OCI-LY7 (cell line): ENCODE measurements around the gene ALKBH3. TPM values are rescaled to one million over a fixed set of nuclear protein-coding genes. Genes with fewer than 3 reads are reported as not detected.

Experiments used
- BruUV-seq: library from RNA; stranded (reverse); fragments of 400-500 nt; replicated peaks from 2 replicates; lab custom pipeline; 2021; lab: Mats Ljungman, UMichigan
- CTCF ChIA-PET: fragments of 300-600 bp; sonication (Branson Sonifier 250); formaldehyde crosslinking; loops from one replicate; lab custom pipeline; 2022; ENCODE audit warnings: antibody characterized with exemption; ENCODE audit not compliant: unreplicated experiment; lab: Charles Lee
- POLR2A ChIA-PET: fragments of 300-600 bp; sonication (Branson Sonifier 250); formaldehyde crosslinking; loops from one replicate; lab custom pipeline; 2022; ENCODE audit warnings: antibody characterized with exemption; lab: Charles Lee
- DNase-seq: peaks from one replicate; pipeline ENCODE4 v3.0.0-alpha.2; 2015; ENCODE audit warnings: low spot score
- H2AFZ ChIP-seq: fragments of 200-600 bp; sonication (generic), shearing (Covaris generic); 2 replicates; pipeline ENCODE4 v1.6.1; 2014; ENCODE audit warnings: mild to moderate bottlenecking, antibody characterized with exemption, low read length, moderate library complexity
- H3K27ac ChIP-seq: fragments of 200-600 bp; sonication (generic); 2 replicates; pipeline ENCODE4 v1.5.1; 2014; ENCODE audit warnings: mixed run types, low read depth, mild to moderate bottlenecking, moderate library complexity, low read length, inconsistent platforms; ENCODE audit not compliant: poor library complexity, severe bottlenecking
- H3K36me3 ChIP-seq: fragments of 200-600 bp; sonication (generic); 2 replicates; pipeline ENCODE4 v1.6.1; 2014; ENCODE audit warnings: mild to moderate bottlenecking, antibody characterized with exemption, low read length, moderate library complexity, mixed read lengths; ENCODE audit not compliant: insufficient read depth
- H3K4me1 ChIP-seq: fragments of 200-600 bp; sonication (generic); 2 replicates; pipeline ENCODE4 v1.5.1; 2014; ENCODE audit warnings: mild to moderate bottlenecking, low read length; ENCODE audit not compliant: insufficient read depth, poor library complexity, severe bottlenecking
- H3K4me2 ChIP-seq: fragments of 200-600 bp; sonication (generic); 2 replicates; pipeline ENCODE4 v1.6.1; 2014; ENCODE audit warnings: mild to moderate bottlenecking, low read length
- H3K4me3 ChIP-seq: fragments of 200-600 bp; sonication (generic); 2 replicates; pipeline ENCODE4 v1.5.1; 2014; ENCODE audit warnings: mild to moderate bottlenecking, low read depth, low read length; ENCODE audit not compliant: poor library complexity, severe bottlenecking
- H3K79me2 ChIP-seq: fragments of 200-600 bp; sonication (generic); 2 replicates; pipeline ENCODE4 v1.6.1; 2016; ENCODE audit warnings: low read depth, mild to moderate bottlenecking, low read length, moderate library complexity, mixed read lengths; ENCODE audit not compliant: insufficient read depth
- H3K9me2 ChIP-seq: fragments of 200-600 bp; sonication (generic); 2 replicates; pipeline ENCODE4 v1.6.1; 2016; ENCODE audit warnings: mild to moderate bottlenecking, low read length, mixed read lengths; ENCODE audit not compliant: insufficient read depth
- H3K9me3 ChIP-seq: fragments of 200-600 bp; sonication (generic); 2 replicates; pipeline ENCODE4 v1.6.1; 2014; ENCODE audit warnings: mild to moderate bottlenecking, mixed run types, low read length, mixed read lengths
- H4K20me1 ChIP-seq: fragments of 200-600 bp; sonication (generic); 2 replicates; pipeline ENCODE4 v1.6.1; 2014; ENCODE audit warnings: mild to moderate bottlenecking, antibody characterized with exemption, low read length, moderate library complexity, mixed read lengths; ENCODE audit not compliant: insufficient read depth
- CTCF ChIP-seq: fragments of 200-600 bp; sonication (generic); conservative IDR thresholded peaks from 2 replicates; pipeline ENCODE4 v1.5.1; 2014; ENCODE audit warnings: mild to moderate bottlenecking, antibody characterized with exemption, low read length, moderate library complexity, mixed read lengths
- EZH2phosphoT487 ChIP-seq: fragments of 200-600 bp; sonication (generic); IDR thresholded peaks from 2 replicates; pipeline ENCODE4 v1.6.1; 2018; ENCODE audit warnings: low read depth, borderline replicate concordance, mild to moderate bottlenecking, mixed run types, antibody characterized with exemption, low read length, moderate library complexity, mixed read lengths
- intact Hi-C: fragments of 100-400 bp; cut with micrococcal nuclease; formaldehyde crosslinking; loops from one replicate; pipeline ENCODE4 v1.10.0; 2022; ENCODE audit not compliant: unreplicated experiment
- total RNA-seq, 2 experiments: library from RNA; depleted of rRNA in 1 of 2; stranded (reverse); fragments of >200 nt in 1 of 2; shearing (Covaris generic) in 1 of 2; gene quantifications; 2 replicates each; pipeline ENCODE4 v1.2.3, GENCODE V29; 2014 to 2022

Gene ALKBH3
- total RNA-seq, 2 experiments from 2014 or later = not detected

DNA sequence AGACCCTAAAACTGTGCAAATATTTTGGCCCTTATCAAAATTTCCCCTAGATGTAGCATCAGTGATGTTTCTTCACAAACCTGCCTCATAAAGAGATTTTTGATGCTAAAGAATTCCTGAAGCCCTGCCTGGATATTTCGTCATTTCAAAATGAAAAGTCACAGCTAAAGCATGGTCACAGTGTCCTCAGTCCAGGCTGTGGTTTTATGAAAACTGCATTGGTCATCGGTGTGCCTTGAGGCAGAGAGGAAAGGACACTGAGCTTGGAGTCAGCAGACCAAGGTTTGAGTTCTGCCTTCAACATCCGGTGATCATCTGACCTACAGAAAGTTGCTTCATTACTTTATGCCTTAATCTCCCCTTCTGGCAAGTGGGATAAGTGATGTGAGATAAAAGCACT lies 34.8 kb upstream of the ALKBH3 start:
- Histone ChIP-seq H3K9me2 (no peaks in the 10 kb centered on the region), H2AFZ (no peak overlapping the region), H3K4me1 (no peaks in the 10 kb centered on the region), H4K20me1 (no peaks in the 10 kb centered on the region), H3K27ac (no peak overlapping the region), H3K4me2 (no peak overlapping the region), H3K9me3 (no peaks in the 10 kb centered on the region), H3K4me3 (no peak overlapping the region), H3K36me3 (peaks cover 40% of the 10 kb centered on the region), H3K79me2 (no peaks in the 10 kb centered on the region)
- no peak for DNase-seq
- TF ChIP-seq EZH2phosphoT487 (no peak), CTCF (no peak)
- POLR2A ChIA-PET = no interaction called here
- CTCF ChIA-PET = no interaction called here
- intact Hi-C loops = no loop called here
- no TSS peak for BruUV-seq

- Histone ChIP-seq H3K9me2 (no peaks in the 10 kb centered on the region), H3K36me3 (peaks cover 36% of the 10 kb centered on the region), H4K20me1 (no peaks in the 10 kb centered on the region), H3K27ac (no peak overlapping the region), H3K4me2 (no peak overlapping the region), H2AFZ (no peak overlapping the region), H3K4me1 (no peaks in the 10 kb centered on the region), H3K79me2 (no peaks in the 10 kb centered on the region), H3K4me3 (no peak overlapping the region), H3K9me3 (no peaks in the 10 kb centered on the region)
- intact Hi-C loops = loop anchor here (5.0 kb wide), 4 partner anchors 210 to 350 kb away; no protein-coding TSS in a partner anchor
- BruUV-seq = no TSS peak
- peak; percentile 72 for DNase-seq
- POLR2A ChIA-PET = interaction anchor here (0.6 to 1.9 kb wide), 4 partner anchors 10 to 879 kb away, joined by 3 to 6 read pairs (median 4); no protein-coding TSS in a partner anchor
- CTCF ChIA-PET = interaction anchor here (0.8 to 1.0 kb wide), 5 partner anchors 13 to 279 kb away, joined by 3 to 4 read pairs (median 3); partner anchors contain the start of gene HSD17B12
- TF ChIP-seq CTCF = peak; percentile 97
- no peak for TF ChIP-seq EZH2phosphoT487
Observed at GRCh38 chr11:43852057-43852636, 28.5 kb upstream of the ALKBH3 start.

DNA sequence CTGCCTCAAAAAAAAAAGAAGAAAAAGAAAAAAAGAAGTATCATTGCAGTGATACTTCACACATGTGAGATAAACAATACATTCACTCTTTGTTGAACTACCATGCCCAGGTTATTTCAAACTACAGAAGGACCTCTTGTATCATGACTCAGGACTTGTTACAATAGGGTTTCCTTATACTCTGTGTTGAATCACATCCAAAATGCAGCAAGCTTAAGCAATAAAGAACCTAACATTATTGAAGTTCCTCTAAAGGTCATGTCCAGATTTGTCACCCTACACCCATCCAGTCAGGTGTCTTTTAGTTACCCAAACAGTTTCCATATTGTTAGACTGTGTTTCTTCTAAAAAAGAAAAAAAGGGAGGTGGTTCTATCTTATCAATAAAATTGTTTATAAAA lies 26.9 kb upstream of the ALKBH3 start:
- H3K9me3 ChIP-seq = no peaks in the 10 kb centered on the region
- H2AFZ ChIP-seq = no peak overlapping the region
- ChIA-PET CTCF (no interaction called here), POLR2A (interaction anchor here (0.6 to 1.0 kb wide), 3 partner anchors 152 to 440 kb away, joined by 3 read pairs; no protein-coding TSS in a partner anchor)
- no peak overlapping the region for H3K4me3 ChIP-seq
- intact Hi-C loops = loop anchor here (5.0 kb wide), 4 partner anchors 211 to 351 kb away; no protein-coding TSS in a partner anchor
- no peaks in the 10 kb centered on the region for H3K79me2 ChIP-seq
- no TSS peak for BruUV-seq
- H3K36me3 ChIP-seq = peaks cover 35% of the 10 kb centered on the region
- no peaks in the 10 kb centered on the region for H3K4me1 ChIP-seq
- no peaks in the 10 kb centered on the region for H3K9me2 ChIP-seq
- no peak overlapping the region for H3K4me2 ChIP-seq
- H4K20me1 ChIP-seq = no peaks in the 10 kb centered on the region
- no peak overlapping the region for H3K27ac ChIP-seq
- no peak for DNase-seq
- no peak for TF ChIP-seq CTCF
- TF ChIP-seq EZH2phosphoT487 = no peak
